Uterus (tissue), 4 donors: ENCODE measurements around the gene KCNQ1. TPM values are rescaled to one million over a fixed set of nuclear protein-coding genes. Genes with fewer than 3 reads are reported as not detected.

Source experiments
- DNase-seq, 2 donors: peaks; one replicate each; pipeline ENCODE4 v3.0.0-alpha.2; 2019 to 2020
- H3K27ac ChIP-seq, 2 donors: fragments of 200-600 bp; sonication (generic); 1 replicate in 1 of 2; 2 replicates in 1 of 2; pipeline ENCODE4 v1.5.1; 2016 to 2018
- H3K27me3 ChIP-seq, 2 donors: fragments of 200-600 bp; sonication (generic); one replicate each; pipeline ENCODE4 v1.5.1; 2018 to 2019; ENCODE audit warnings: control low read depth in 1 of 2
- H3K36me3 ChIP-seq, 2 donors: fragments of 200-600 bp; sonication (generic); one replicate each; pipeline ENCODE4 v1.5.1; 2019; ENCODE audit warnings: control low read depth in 1 of 2
- H3K4me1 ChIP-seq, 2 donors: fragments of 200-600 bp; sonication (generic); one replicate each; pipeline ENCODE4 v1.5.1; 2018 to 2019; ENCODE audit warnings: control low read depth in 1 of 2
- H3K4me3 ChIP-seq, 2 donors: fragments of 200-600 bp; sonication (generic); 1 replicate in 1 of 2; 2 replicates in 1 of 2; pipeline ENCODE4 v1.5.1; 2018 to 2019; ENCODE audit warnings: mild to moderate bottlenecking in 1 of 2
- H3K9me3 ChIP-seq, 2 donors: fragments of 200-600 bp; sonication (generic); one replicate each; pipeline ENCODE4 v1.5.1; 2019; ENCODE audit warnings: control low read depth in 1 of 2
- POLR2A ChIP-seq, 2 donors: fragments of 450-650 bp; IDR thresholded peaks; one replicate each; pipeline ENCODE4 v1.6.1; 2016; ENCODE audit warnings: antibody characterized with exemption in 2 of 2, mild to moderate bottlenecking in 1 of 2, moderate library complexity in 1 of 2
- intact Hi-C: fragments of 100-400 bp; cut with DNase I; formaldehyde crosslinking; loops from one replicate; pipeline ENCODE4 v1.15.1; 2023; ENCODE audit warnings: low total_unique reads
- total RNA-seq, 4 donors: library from RNA; depleted of rRNA in 3 of 4; stranded (reverse); fragments of >200 nt in 3 of 4; gene quantifications; one replicate each; pipeline versions ENCODE4 v1.1.0 to v1.2.4, GENCODE V29; 2014 to 2023
- TF ChIP-seq, protein P1 (sequence below), 4 experiments: fragments of 200-600 bp in 2 of 4; fragments of 450-650 bp in 2 of 4; sonication (generic) in 2 of 4; IDR thresholded peaks; one replicate each; pipeline ENCODE4 v1.5.1; 2016 to 2019; ENCODE audit warnings: antibody characterized with exemption in 4 of 4, mild to moderate bottlenecking in 2 of 4, moderate library complexity in 1 of 4
- donor health status: DM: yes; HTN: yes; CAD: no.

Gene KCNQ1
- total RNA-seq, 4 donors from 2014 or later = 2.6 to 10.4 (median 5.4) TPM

- Histone ChIP-seq H3K36me3 (no peaks in the 10 kb centered on the region), H3K27me3 (no peaks in the 10 kb centered on the region), H3K27ac (no peak overlapping the region), H3K9me3 (no peaks in the 10 kb centered on the region), H3K4me3 (no peak overlapping the region), H3K4me1 (peaks cover 0 to 12% of the 10 kb centered on the region in 2 donors)
- no peak for DNase-seq
- no peak for TF ChIP-seq POLR2A (IDR thresholded peaks at IDR 0.05)
- TF ChIP-seq, protein P1, sequence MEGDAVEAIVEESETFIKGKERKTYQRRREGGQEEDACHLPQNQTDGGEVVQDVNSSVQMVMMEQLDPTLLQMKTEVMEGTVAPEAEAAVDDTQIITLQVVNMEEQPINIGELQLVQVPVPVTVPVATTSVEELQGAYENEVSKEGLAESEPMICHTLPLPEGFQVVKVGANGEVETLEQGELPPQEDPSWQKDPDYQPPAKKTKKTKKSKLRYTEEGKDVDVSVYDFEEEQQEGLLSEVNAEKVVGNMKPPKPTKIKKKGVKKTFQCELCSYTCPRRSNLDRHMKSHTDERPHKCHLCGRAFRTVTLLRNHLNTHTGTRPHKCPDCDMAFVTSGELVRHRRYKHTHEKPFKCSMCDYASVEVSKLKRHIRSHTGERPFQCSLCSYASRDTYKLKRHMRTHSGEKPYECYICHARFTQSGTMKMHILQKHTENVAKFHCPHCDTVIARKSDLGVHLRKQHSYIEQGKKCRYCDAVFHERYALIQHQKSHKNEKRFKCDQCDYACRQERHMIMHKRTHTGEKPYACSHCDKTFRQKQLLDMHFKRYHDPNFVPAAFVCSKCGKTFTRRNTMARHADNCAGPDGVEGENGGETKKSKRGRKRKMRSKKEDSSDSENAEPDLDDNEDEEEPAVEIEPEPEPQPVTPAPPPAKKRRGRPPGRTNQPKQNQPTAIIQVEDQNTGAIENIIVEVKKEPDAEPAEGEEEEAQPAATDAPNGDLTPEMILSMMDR (IDR thresholded peaks at IDR 0.05) = no peak
- intact Hi-C loops = no loop called here
Measured at GRCh38 chr11:2411446-2412305, 33.1 kb upstream of the KCNQ1 start.

DNA sequence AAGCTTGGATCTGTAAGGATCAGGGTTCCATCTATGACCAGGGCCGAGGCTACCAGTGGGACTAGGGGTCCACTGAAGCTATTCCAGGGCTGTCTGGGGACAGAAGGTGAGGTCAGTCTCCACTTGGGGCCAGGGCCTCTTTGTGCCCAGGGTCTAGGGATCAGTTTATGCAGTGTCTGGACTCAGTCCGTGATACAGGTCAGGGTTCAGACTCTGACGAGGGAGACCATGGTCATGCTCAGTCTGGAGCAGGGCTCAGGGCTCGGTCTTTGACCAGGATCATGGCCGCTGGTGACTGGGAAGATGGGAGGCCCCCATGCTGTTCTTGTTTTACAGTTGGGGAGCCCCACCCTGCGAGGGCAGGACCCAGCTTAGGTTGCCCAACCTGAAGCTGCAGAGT, 32.5 kb upstream of the KCNQ1 start:
- intact Hi-C loops = no loop called here
- no peak for DNase-seq
- Histone ChIP-seq H3K27me3 (no peaks in the 10 kb centered on the region), H3K36me3 (no peaks in the 10 kb centered on the region), H3K4me1 (peaks cover 0 to 12% of the 10 kb centered on the region in 2 donors), H3K27ac (no peak overlapping the region), H3K4me3 (no peak overlapping the region), H3K9me3 (no peaks in the 10 kb centered on the region)
- no peak for TF ChIP-seq POLR2A (IDR thresholded peaks at IDR 0.05)
- TF ChIP-seq, protein P1 (IDR thresholded peaks at IDR 0.05) = no peak

- Histone ChIP-seq H3K9me3 (no peaks in the 10 kb centered on the region), H3K4me1 (no peaks in the 10 kb centered on the region), H3K27me3 (no peaks in the 10 kb centered on the region), H3K4me3 (no peak overlapping the region), H3K36me3 (no peaks in the 10 kb centered on the region), H3K27ac (no peak overlapping the region)
- DNase-seq = no peak
- TF ChIP-seq, protein P1 (IDR thresholded peaks at IDR 0.05) = no peak
- TF ChIP-seq POLR2A (IDR thresholded peaks at IDR 0.05) = no peak
- intact Hi-C loops = no loop called here
Measured at GRCh38 chr11:2413742-2414579, 30.8 kb upstream of the KCNQ1 start.

DNA sequence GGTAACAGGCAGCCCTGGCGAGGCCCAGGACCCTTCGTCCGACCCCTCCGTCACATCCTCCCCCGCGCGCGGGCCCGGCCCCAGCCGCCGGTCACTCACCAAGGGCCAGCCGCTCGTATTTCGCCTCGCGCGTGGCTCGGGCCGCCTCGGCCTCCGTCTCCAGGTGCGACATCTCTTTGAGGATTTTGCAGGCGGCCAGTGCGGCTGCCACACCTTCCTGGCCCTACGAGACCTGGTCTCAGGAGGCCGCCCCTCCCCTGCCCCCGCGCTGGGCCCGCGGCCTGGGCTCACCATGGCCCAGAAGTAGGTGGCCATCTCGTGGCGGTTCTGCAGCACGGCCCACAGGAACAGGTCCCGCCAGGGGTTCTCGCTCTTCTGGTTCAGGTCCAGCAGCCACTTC, 30.2 kb upstream of the KCNQ1 start:
- no peak overlapping the region for H3K27ac ChIP-seq
- H3K27me3 ChIP-seq = no peaks in the 10 kb centered on the region
- no peak for TF ChIP-seq POLR2A (IDR thresholded peaks at IDR 0.05)
- no peak overlapping the region for H3K4me3 ChIP-seq
- no peak for DNase-seq
- H3K36me3 ChIP-seq = no peaks in the 10 kb centered on the region
- no peaks in the 10 kb centered on the region for H3K9me3 ChIP-seq
- H3K4me1 ChIP-seq = no peaks in the 10 kb centered on the region
- intact Hi-C loops = no loop called here

DNA sequence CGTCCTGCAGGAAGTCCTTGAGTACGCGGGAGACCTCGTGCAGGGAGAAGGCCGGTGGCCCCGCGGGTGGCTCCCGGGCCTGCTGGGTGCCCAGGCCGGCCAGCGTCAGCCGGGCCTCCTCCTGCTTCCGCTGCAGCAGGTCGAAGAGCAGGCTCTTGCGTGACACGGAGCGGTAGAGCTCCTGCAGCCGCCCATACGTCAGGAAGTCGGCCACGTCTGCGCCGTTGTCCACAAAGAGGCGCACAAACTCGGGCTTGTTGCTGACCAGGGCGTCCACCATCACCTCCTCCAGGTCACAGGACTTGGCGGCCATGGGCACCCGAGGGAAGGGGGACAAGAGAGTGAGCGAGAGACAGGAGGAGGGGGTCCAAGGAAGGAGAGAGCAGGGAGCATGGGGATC, 29.6 kb upstream of the KCNQ1 start:
- Histone ChIP-seq H3K4me1 (no peaks in the 10 kb centered on the region), H3K9me3 (no peaks in the 10 kb centered on the region), H3K27me3 (no peaks in the 10 kb centered on the region), H3K4me3 (no peak overlapping the region), H3K36me3 (no peaks in the 10 kb centered on the region), H3K27ac (no peak overlapping the region)
- intact Hi-C loops = no loop called here
- TF ChIP-seq, protein P1 (IDR thresholded peaks at IDR 0.05) = no peak
- TF ChIP-seq POLR2A (IDR thresholded peaks at IDR 0.05) = no peak
- DNase-seq = no peak
